NCI-H345 (cell line): Measurements from ENCODE around the gene CUL9.

Source experiments
- DNase-seq: peaks from one replicate; lab custom pipeline; 2025; lab: John Stamatoyannopoulos, UW

The CUL9 gene

DNA sequence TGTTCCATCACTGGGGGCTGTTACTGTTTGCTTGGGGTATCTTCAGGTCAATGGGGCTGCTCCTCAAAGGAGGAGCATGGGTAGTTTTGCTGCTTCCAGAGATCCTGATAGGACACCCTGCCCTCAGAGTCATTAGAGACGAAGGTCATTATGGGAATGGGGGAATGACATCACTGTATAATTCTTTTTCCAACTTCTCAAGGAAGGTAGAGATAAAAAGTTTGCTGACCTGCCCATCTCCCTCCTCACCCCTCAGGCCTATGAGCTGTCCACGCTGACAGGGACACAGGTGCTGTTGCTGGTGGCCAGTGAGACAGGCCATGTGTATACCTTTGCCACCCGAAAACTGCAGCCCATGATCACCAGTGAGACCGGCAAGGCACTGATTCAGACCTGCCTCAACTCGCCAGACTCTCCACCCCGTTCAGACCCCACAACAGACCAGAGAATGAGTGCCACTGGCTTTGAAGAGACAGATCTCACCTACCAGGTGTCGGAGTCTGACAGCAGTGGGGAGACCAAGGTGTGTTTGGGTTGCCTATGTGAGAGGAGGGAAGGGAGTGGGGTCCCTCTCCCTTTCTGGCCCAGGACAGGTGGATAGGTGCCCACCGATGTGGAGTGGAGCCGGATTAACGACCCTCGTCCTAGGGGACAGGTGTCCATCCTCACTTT, 8.3 kb upstream of the CUL9 start:
- DNase-seq, result no peak

DNA sequence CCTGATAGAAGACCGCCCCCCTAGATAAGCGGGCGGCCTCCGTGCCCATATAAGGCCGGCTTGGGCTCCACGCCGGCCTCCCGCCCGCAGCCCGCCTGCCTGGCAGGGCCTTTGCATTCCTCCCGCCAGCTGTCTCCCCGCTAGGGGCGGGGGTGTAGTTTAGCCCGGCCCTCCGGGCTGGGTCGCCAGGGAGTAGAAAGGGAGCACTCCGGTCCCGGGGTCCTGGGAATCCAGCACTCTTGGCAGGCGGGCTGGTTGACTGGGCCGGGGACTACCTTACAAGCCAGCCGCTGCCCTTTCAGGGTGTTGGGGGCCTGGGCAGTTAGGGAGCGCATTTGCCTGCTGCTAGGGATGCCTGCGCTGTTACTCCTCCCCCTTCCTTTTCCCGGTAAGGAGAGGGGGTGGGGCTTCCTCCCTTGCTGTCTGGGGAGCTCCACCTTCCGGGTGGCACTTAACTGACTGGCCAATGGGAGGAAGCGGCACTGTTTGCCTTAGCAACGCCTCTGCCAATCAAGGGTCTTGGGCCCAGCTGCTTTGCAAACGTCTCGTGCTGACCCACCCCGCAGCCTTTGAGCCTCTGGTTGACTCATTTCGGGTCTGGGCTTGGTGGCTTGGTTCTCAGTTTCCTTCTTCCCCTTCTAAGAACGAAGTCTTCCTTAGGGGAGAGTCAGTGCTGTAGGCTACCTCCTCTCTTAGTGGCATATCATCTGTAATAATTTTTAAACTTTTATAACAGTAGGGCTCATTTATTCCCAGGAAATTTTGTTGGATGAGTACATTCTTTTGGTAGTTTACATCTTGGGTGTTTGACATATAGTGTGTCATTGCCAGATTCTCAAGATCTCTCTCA, 7.5 kb upstream of the CUL9 start:
- DNase-seq, result peak; percentile 60

DNA sequence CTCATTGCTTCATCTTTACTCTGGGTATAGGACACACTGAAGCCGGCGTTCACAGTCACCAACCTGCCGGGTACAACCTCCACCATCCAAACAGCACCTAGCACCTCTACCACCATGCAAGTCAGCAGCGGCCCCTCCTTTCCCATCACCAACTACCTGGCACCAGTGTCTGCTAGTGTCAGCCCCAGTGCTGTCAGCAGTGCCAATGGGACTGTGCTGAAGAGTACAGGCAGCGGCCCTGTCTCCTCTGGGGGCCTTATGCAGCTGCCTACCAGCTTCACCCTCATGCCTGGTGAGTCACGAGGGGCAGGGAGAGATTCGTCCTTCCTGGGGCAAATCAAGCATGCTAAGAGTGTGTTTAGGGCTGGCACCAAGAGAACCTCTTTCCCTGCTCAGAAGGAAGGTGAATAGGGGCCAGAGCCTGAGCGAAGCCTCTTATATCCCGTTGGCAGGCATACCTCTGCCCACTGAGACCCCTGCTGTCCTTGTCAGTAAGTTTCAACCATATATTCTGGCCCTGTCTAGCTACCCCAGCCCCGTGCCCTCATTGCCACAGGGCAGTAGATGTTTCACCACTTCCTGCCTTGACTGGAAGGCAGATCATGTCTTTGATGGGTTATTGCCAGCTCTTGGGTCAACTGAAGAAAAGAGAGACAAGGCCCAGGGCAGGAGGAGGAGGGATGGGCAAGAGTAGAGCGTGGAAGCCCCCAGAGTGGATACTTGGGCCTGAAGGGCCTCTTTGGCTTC, 6.1 kb upstream of the CUL9 start:
- no peak for DNase-seq

- no peak for DNase-seq
These were observed 5.6 kb upstream of the CUL9 start for GRCh38 chr6:43176423-43176786.

DNA sequence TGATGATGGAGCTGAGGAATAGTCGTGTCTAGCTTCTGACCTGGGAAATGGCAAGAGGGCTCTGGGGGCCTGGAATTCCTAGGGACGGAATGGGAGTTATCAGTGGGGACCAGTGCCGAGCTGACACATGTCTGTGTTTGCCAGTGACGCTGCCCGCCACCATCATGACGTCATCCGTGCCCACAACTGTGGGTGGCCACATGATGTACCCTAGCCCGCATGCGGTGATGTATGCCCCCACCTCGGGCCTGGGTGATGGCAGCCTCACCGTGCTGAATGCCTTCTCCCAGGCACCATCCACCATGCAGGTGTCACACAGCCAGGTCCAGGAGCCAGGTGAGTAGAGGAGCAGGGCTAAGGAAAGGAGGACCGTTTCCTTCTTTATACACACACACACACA, 3.8 kb upstream of the CUL9 start:
- no peak for DNase-seq

GRCh38 chr6:43178951-43179830, 2.8 kb upstream of the CUL9 start:
- no peak for DNase-seq

DNA sequence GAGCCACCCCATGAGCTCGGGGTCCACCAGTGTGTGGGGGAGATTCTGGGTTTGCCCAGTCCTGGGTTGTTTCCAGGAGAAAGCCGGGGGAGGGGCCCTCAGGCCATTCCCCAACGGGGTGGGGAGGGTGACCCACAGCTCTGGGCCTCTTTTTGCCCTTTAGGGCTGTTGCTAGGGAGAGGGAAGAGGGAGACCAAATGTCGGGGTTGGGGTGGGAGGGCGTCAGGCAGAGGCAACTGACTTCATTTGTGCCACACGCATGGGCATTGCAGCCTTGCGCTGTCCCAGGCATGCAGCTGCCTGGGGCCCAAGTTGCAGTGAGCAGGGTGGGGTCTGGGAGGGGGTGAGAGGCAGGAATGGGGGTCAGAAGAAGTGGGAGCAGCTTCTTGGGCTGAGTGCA, 1.9 kb upstream of the CUL9 start:
- DNase-seq, result no peak

DNA sequence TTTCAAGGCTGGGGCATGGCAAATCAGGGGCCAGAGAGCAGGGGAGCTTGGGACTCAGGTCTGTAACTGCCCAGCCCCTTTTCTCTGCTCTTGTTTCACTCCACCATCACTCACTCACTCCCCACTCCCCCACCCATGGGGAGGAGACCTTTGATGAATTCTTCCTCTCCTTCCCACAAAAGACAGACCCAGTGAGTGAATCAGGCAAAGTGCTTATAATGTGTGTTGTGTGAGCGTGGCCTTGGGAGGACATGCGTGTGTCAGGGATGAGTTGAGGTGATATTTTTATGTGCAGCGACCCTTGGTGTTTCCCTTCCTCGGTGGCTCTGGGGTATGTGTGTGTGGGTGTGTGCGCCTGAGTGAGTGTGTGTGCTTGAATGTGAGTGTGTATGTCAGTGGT, 1.0 kb upstream of the CUL9 start:
- DNase-seq, result no peak

GRCh38 chr6:43181621-43181941, 415 bp upstream of the CUL9 start:
- no peak for DNase-seq

- DNase-seq, result no peak
These were observed 1.4 kb downstream of the CUL9 start for GRCh38 chr6:43183441-43183840.

DNA sequence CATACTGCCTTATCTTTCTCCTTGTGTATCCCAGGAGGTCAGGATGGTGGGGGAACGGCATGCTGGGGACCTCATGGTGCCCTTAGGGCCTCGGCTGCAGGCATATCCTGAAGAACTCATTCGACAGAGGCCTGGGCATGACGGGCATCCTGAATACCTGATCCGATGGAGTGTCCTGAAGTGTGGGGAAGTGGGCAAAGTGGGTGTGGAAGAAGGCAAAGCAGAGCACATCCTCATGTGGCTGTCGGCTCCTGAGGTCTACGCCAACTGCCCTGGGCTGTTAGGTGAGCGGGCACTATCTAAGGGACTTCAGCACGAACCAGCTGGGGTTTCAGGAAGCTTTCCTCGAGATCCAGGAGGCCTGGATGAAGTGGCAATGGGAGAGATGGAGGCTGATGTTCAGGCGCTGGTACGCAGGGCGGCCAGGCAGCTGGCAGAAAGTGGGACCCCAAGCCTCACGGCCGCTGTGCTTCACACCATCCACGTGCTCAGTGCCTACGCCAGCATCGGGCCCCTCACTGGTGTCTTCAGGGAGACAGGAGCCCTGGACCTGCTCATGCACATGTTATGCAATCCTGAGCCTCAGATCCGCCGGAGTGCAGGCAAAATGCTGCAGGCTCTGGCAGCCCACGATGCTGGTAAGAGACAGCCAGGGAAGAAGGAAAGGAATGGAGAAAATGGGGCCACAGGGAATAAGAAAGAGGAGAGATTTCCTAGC, 2.4 kb downstream of the CUL9 start:
- no peak for DNase-seq

GRCh38 chr6:43185391-43185985, 3.5 kb downstream of the CUL9 start:
- no peak for DNase-seq

DNA sequence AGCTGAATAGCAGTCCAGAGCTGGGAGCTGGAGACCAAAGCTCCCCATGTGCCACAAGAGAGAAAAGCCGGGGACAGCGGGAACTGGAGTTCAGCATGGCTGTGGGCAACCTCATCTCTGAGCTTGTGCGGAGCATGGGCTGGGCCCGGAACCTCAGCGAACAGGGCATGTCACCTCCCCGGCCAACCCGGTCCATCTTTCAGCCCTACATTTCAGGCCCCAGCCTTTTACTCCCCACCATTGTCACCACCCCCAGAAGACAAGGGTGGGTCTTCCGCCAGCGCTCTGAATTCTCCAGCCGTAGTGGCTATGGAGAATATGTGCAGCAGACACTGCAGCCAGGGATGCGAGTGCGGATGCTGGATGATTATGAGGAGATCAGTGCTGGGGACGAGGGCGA, 4.0 kb downstream of the CUL9 start:
- no peak for DNase-seq

DNA sequence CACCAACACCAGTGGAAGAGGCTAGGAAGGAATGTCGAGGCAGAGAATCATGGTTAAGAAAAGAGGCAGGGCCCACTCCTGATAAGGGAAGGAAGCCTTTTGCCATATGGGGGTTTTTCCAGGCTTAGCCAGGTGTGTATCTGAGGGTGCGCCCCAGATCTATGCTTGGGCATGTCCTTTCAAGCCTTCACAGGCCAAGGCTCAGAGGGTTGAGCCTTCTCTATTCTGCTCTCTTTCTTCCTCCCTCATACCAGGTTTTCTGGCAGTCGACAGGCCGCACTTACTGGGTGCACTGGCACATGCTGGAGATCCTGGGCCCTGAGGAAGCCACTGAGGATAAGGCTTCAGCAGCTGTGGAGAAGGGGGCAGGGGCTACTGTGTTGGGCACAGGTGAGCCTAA, 4.7 kb downstream of the CUL9 start:
- no peak for DNase-seq

DNA sequence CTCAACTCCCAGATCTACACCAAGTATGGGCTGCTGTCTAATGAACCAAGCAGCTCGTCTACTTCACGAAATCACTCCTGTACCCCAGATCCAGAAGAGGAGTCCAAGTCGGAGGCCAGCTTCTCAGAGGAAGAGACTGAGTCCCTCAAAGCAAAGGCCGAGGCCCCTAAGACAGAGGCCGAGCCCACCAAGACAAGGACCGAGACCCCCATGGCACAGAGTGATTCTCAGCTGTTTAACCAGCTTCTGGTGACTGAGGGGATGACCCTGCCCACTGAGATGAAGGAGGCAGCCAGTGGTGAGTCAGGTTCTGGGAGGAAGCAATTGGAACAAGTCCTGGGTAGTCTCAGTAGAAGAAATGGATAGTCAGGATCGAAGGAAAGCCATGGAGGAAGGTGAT, 5.8 kb downstream of the CUL9 start:
- DNase-seq, result no peak

- no peak for DNase-seq
These were observed 6.4 kb downstream of the CUL9 start for GRCh38 chr6:43188426-43188825.

DNA sequence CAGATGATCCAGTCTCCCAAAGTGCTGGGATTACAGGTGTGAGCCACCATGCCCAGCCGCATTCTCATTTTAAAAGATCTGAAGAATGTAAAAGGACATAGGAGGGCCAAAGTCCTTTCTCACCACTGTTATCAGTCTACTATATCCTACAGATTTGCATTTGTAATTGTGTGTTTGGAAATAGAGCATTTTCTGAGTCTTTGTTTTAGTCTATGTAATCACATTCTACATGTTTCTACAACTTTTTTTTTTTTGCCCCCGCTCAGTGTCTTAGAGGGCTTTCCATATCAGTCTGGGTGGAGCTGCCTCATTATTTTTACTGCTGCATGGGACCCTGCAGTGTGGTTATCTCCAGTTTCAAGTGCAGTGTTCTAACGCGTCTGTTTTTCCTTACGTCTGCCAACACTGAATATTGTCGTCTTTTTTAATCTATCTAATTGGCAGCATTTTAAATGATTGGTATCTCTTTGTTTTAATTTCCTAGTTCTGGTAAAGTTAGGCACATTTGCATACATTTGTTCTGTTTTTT, 7.8 kb downstream of the CUL9 start:
- no peak for DNase-seq

DNA sequence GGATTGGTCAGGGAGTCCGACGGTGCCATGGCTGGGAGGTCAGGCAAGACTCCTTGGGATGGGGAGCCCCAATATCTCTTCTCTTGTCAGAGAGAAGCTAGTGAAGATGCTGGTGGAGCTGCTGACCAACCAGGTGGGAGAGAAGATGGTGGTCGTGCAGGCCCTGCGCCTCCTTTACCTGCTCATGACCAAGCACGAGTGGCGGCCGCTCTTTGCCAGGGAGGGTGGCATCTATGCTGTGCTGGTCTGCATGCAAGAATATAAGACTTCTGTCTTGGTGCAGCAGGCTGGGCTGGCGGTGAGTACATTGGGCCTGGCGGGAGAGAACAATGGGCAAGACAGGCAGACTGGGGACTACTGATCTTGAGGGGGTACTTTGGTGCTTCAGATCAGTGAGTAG, 10.9 kb downstream of the CUL9 start:
- no peak for DNase-seq

GRCh38 chr6:43193929-43194328, 11.9 kb downstream of the CUL9 start:
- DNase-seq, result no peak

- no peak for DNase-seq
These were observed 14.3 kb downstream of the CUL9 start for GRCh38 chr6:43196337-43196736.

DNA sequence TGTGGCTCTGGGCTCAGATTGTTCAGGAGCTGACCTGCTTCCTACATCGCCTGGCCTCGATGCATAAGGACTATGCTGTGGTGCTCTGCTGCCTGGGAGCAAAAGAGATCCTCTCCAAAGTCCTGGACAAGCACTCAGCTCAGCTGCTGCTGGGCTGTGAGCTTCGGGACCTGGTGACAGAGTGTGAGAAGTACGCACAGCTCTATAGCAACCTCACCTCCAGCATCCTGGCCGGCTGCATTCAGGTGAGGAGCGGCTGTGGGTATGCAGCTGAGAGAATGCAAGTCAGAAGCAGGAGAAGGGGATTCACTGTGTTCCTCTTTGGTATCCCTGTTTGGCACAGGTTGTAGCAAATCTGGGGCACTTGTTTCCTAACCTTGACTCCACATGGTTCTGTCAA, 17.9 kb downstream of the CUL9 start:
- no peak for DNase-seq
